Trophoblast cell (in vitro differentiated cells and primary cell): ENCODE data around the gene AFDN.
A peak's percentile ranks its signal among the peaks of the same experiment; 100 is the strongest.

Source experiments
- DNase-seq, 2 donors: peaks; one replicate each; pipeline ENCODE4 v3.0.0-alpha.2; 2016
- H2AFZ ChIP-seq: 2 replicates; pipeline ENCODE4 v1.6.1; 2013; ENCODE audit warnings: low read length, moderate library complexity, mild to moderate bottlenecking; ENCODE audit not compliant: insufficient read depth, poor library complexity
- H2AK5ac ChIP-seq: 2 replicates; pipeline ENCODE4 v1.6.1; 2013; ENCODE audit warnings: mild to moderate bottlenecking, low read length
- H2BK120ac ChIP-seq: 2 replicates; pipeline ENCODE4 v1.6.1; 2013; ENCODE audit warnings: low read length, mild to moderate bottlenecking, moderate library complexity; ENCODE audit not compliant: insufficient read depth, poor library complexity
- H2BK12ac ChIP-seq: 2 replicates; pipeline ENCODE4 v1.6.1; 2013; ENCODE audit warnings: mild to moderate bottlenecking, low read length, moderate library complexity
- H2BK5ac ChIP-seq: 2 replicates; pipeline ENCODE4 v1.6.1; 2013; ENCODE audit warnings: low read length, low read depth, moderate library complexity, mild to moderate bottlenecking; ENCODE audit not compliant: poor library complexity
- H3K14ac ChIP-seq: 2 replicates; pipeline ENCODE4 v1.6.1; 2013; ENCODE audit warnings: mild to moderate bottlenecking, low read length
- H3K18ac ChIP-seq: 2 replicates; pipeline ENCODE4 v1.6.1; 2013; ENCODE audit warnings: mild to moderate bottlenecking, low read length
- H3K23ac ChIP-seq: 2 replicates; pipeline ENCODE4 v1.6.1; 2013; ENCODE audit warnings: low read length
- H3K27ac ChIP-seq: 2 replicates; pipeline ENCODE4 v1.5.1; 2013; ENCODE audit warnings: low read depth, mild to moderate bottlenecking, inconsistent platforms, low read length, moderate library complexity
- H3K27me3 ChIP-seq: 2 replicates; pipeline ENCODE4 v1.6.1; 2013; ENCODE audit warnings: inconsistent platforms, mild to moderate bottlenecking, low read length, moderate library complexity; ENCODE audit not compliant: insufficient read depth
- H3K36me3 ChIP-seq, 2 experiments: 1 replicate in 1 of 2; 2 replicates in 1 of 2; pipeline ENCODE4 v1.6.1; 2013; ENCODE audit warnings: low read length in 2 of 2, mild to moderate bottlenecking in 2 of 2, moderate library complexity in 1 of 2; ENCODE audit not compliant: insufficient read depth in 2 of 2, control insufficient read depth in 1 of 2
- H3K4ac ChIP-seq: 2 replicates; pipeline ENCODE4 v1.6.1; 2013; ENCODE audit warnings: low read depth, mild to moderate bottlenecking, low read length, moderate library complexity
- H3K4me1 ChIP-seq, 2 experiments: 1 replicate in 1 of 2; 2 replicates in 1 of 2; pipeline ENCODE4 v1.6.1; 2013; ENCODE audit warnings: low read length in 2 of 2, mild to moderate bottlenecking in 2 of 2, moderate library complexity in 1 of 2; ENCODE audit not compliant: insufficient read depth in 2 of 2, control insufficient read depth in 1 of 2
- H3K4me2 ChIP-seq: 2 replicates; pipeline ENCODE4 v1.6.1; 2013; ENCODE audit warnings: inconsistent platforms, mild to moderate bottlenecking, low read length, moderate library complexity
- H3K4me3 ChIP-seq: 2 replicates; pipeline ENCODE4 v1.5.1; 2013; ENCODE audit warnings: mild to moderate bottlenecking, low read depth, low read length, inconsistent platforms
- H3K79me1 ChIP-seq: one replicate; pipeline ENCODE4 v1.6.1; 2013; ENCODE audit warnings: low read length
- H3K79me2 ChIP-seq: 2 replicates; pipeline ENCODE4 v1.6.1; 2013; ENCODE audit warnings: low read length, mild to moderate bottlenecking; ENCODE audit not compliant: control insufficient read depth, insufficient read depth, poor library complexity
- H3K9ac ChIP-seq: 2 replicates; pipeline ENCODE4 v1.6.1; 2013; ENCODE audit warnings: mild to moderate bottlenecking, low read length
- H3K9me3 ChIP-seq: 2 replicates; pipeline ENCODE4 v1.6.1; 2013; ENCODE audit warnings: low read depth, mild to moderate bottlenecking, control low read depth, inconsistent platforms, low read length; ENCODE audit not compliant: insufficient read depth
- H4K12ac ChIP-seq: 2 replicates; pipeline ENCODE4 v1.6.1; 2013; ENCODE audit warnings: low read depth, mild to moderate bottlenecking, low read length, moderate library complexity
- H4K8ac ChIP-seq: 2 replicates; pipeline ENCODE4 v1.6.1; 2013; ENCODE audit warnings: low read depth, mild to moderate bottlenecking, low read length, moderate library complexity
- H4K91ac ChIP-seq: one replicate; pipeline ENCODE4 v1.6.1; 2013; ENCODE audit warnings: low read depth, mild to moderate bottlenecking, low read length, moderate library complexity
- WGBS: extraction: QIAGEN DNeasy Blood & Tissue Kit; methylation state at CpG from one replicate; pipeline ENCODE4 v1.1.7; 2013; ENCODE audit warnings: missing lambda C conversion rate; ENCODE audit not compliant: insufficient read length, insufficient coverage; ENCODE audit errors: extremely low coverage; 5-methylcytosine and 5-hydroxymethylcytosine counted together

Gene AFDN

GRCh38 chr6:167995302-167995701 lies 168.6 kb downstream of the AFDN start:
- H4K91ac ChIP-seq, result no peak overlapping the region
- H2AK5ac ChIP-seq, result no peak overlapping the region
- no peak overlapping the region for H3K14ac ChIP-seq
- H3K18ac ChIP-seq, result no peak overlapping the region
- H3K79me1 ChIP-seq, result no peaks in the 10 kb centered on the region
- peaks cover 2% of the 10 kb centered on the region for H3K9me3 ChIP-seq
- WGBS, result no CpG with 5 or more reads among the region's 12 CpGs
- H4K8ac ChIP-seq, result no peak overlapping the region
- no peak overlapping the region for H4K12ac ChIP-seq
- H2BK120ac ChIP-seq, result no peak overlapping the region
- no peak overlapping the region for H3K9ac ChIP-seq
- H3K23ac ChIP-seq, result no peak overlapping the region
- H3K4me1 ChIP-seq, result no peaks in the 10 kb centered on the region
- no peaks in the 10 kb centered on the region for H3K36me3 ChIP-seq
- DNase-seq, result no peak
- H2BK12ac ChIP-seq, result no peak overlapping the region
- H3K4ac ChIP-seq, result no peak overlapping the region
- no peak overlapping the region for H3K27ac ChIP-seq
- no peak overlapping the region for H3K4me2 ChIP-seq
- no peak overlapping the region for H2BK5ac ChIP-seq
- H2AFZ ChIP-seq, result no peak overlapping the region
- no peaks in the 10 kb centered on the region for H3K27me3 ChIP-seq
- H3K4me3 ChIP-seq, result no peak overlapping the region
- H3K79me2 ChIP-seq, result no peaks in the 10 kb centered on the region

- Histone ChIP-seq H3K4ac (no peak overlapping the region), H3K18ac (no peak overlapping the region), H4K91ac (no peak overlapping the region), H3K4me3 (no peak overlapping the region), H3K4me1 (no peaks in the 10 kb centered on the region), H3K9ac (no peak overlapping the region), H4K8ac (no peak overlapping the region), H3K27me3 (no peaks in the 10 kb centered on the region), H2AFZ (no peak overlapping the region), H3K27ac (no peak overlapping the region), H3K14ac (no peak overlapping the region), H3K9me3 (peaks cover 2% of the 10 kb centered on the region), H3K23ac (no peak overlapping the region), H3K79me2 (no peaks in the 10 kb centered on the region), H3K36me3 (no peaks in the 10 kb centered on the region), H3K79me1 (no peaks in the 10 kb centered on the region), H3K4me2 (no peak overlapping the region), H4K12ac (no peak overlapping the region), H2BK5ac (no peak overlapping the region), H2BK120ac (no peak overlapping the region), H2BK12ac (no peak overlapping the region), H2AK5ac (no peak overlapping the region)
- no peak for DNase-seq
- no CpG with 5 or more reads among the region's 22 CpGs for WGBS
Observed at GRCh38 chr6:167995731-167996151, 169.0 kb downstream of the AFDN start.

- Histone ChIP-seq H3K79me2 (no peaks in the 10 kb centered on the region), H4K91ac (no peak overlapping the region), H3K79me1 (no peaks in the 10 kb centered on the region), H3K14ac (no peak overlapping the region), H3K36me3 (no peaks in the 10 kb centered on the region), H3K9ac (no peak overlapping the region), H2BK12ac (no peak overlapping the region), H3K4me2 (peak overlapping the region; percentile 37), H2AFZ (no peak overlapping the region), H3K27ac (no peak overlapping the region), H2AK5ac (no peak overlapping the region), H3K18ac (no peak overlapping the region), H2BK120ac (no peak overlapping the region), H3K27me3 (no peaks in the 10 kb centered on the region), H3K9me3 (peaks cover 2% of the 10 kb centered on the region), H3K4me3 (no peak overlapping the region), H4K8ac (no peak overlapping the region), H2BK5ac (no peak overlapping the region), H4K12ac (no peak overlapping the region), H3K23ac (no peak overlapping the region), H3K4ac (no peak overlapping the region), H3K4me1 (no peaks in the 10 kb centered on the region)
- DNase-seq, result no peak
- no CpG with 5 or more reads among the region's 43 CpGs for WGBS
Observed at GRCh38 chr6:167996424-167997199, 169.9 kb downstream of the AFDN start.

- Histone ChIP-seq H3K9me3 (peaks cover 2% of the 10 kb centered on the region), H3K4me1 (no peaks in the 10 kb centered on the region), H3K18ac (no peak within 1 kb of the TSS), H3K23ac (no peak within 1 kb of the TSS), H4K12ac (no peak within 1 kb of the TSS), H3K14ac (no peak within 1 kb of the TSS), H2BK5ac (no peak within 1 kb of the TSS), H3K4me3 (no peak within 1 kb of the TSS), H2AK5ac (no peak within 1 kb of the TSS), H2BK120ac (no peak within 1 kb of the TSS), H3K27ac (no peak within 1 kb of the TSS), H3K79me1 (no peaks in the 10 kb centered on the region), H4K8ac (no peak within 1 kb of the TSS), H3K4me2 (peak within 1 kb of the TSS; percentile 37), H3K27me3 (no peaks in the 10 kb centered on the region), H2BK12ac (no peak within 1 kb of the TSS), H3K4ac (no peak within 1 kb of the TSS), H3K36me3 (no peaks in the 10 kb centered on the region), H4K91ac (no peak within 1 kb of the TSS), H3K79me2 (no peaks in the 10 kb centered on the region), H2AFZ (no peak within 1 kb of the TSS), H3K9ac (no peak within 1 kb of the TSS)
- no peak for DNase-seq
- no CpG with 5 or more reads among the region's 9 CpGs for WGBS
Observed at GRCh38 chr6:167997642-167998041, 170.9 kb downstream of the AFDN start, which contains the start of gene KIF25. Gene KIF25, plus strand, starts transcription at chr6:167997671. Its CDS starts 31,915 bp downstream, at chr6:168029586.
